GM13976 (cell line): Measurements from ENCODE around the gene HTR1E.
"Not testable (repeated sequence)": the region's sequence is repeated elsewhere in the genome, so short reads cannot be mapped to it uniquely, and the experiment has no call there.

Source experiments
- DNase-seq: peaks from one replicate; pipeline ENCODE4 v3.0.0; 2012; ENCODE audit warnings: low spot score
- CTCF ChIP-seq: IDR thresholded peaks from 2 replicates; pipeline ENCODE4 v1.5.1; 2012; ENCODE audit warnings: borderline replicate concordance, mild to moderate bottlenecking; ENCODE audit not compliant: insufficient read depth; ENCODE audit errors: extremely low read depth, missing control alignments, control extremely low read depth
- in situ Hi-C: fragments of 300-500 bp; cut with MboI; formaldehyde crosslinking; loops from one replicate; pipeline ENCODE4 v1.12.0; 2022; ENCODE audit warnings: low sequenced_read_pairs, mixed read lengths, inconsistent platforms; ENCODE audit not compliant: unreplicated experiment

The HTR1E gene

GRCh38 chr6:86937219-86938079 lies at the start of gene HTR1E:
TSS of gene HTR1E (plus strand) at chr6:86937528. CDS start at chr6:87015335, 77,807 bp downstream.
- DNase-seq = peak; percentile 72
- in situ Hi-C loops = no loop called here
- TF ChIP-seq CTCF = peak; percentile 47

GRCh38 chr6:86888301-86888700 lies 49.0 kb upstream of the HTR1E start:
- no peak for DNase-seq
- TF ChIP-seq CTCF = no peak
- in situ Hi-C loops = no loop called here

GRCh38 chr6:86897265-86897664 lies 40.1 kb upstream of the HTR1E start:
- in situ Hi-C loops, DNase-seq: not testable (repeated sequence)

GRCh38 chr6:86913795-86914194 lies 23.5 kb upstream of the HTR1E start:
- in situ Hi-C loops = no loop called here
- DNase-seq = no peak
- no peak for TF ChIP-seq CTCF

- no peak for DNase-seq
- in situ Hi-C loops = no loop called here
- no peak for TF ChIP-seq CTCF
Measured at GRCh38 chr6:86916393-86916792, 20.9 kb upstream of the HTR1E start.

- in situ Hi-C loops, DNase-seq: not testable (repeated sequence)
Measured at GRCh38 chr6:86927138-86927537, 10.2 kb upstream of the HTR1E start.

GRCh38 chr6:86927859-86928258 lies 9.5 kb upstream of the HTR1E start:
- not testable (repeated sequence) for DNase-seq

GRCh38 chr6:86934365-86934764 lies 3.0 kb upstream of the HTR1E start:
- no peak for TF ChIP-seq CTCF
- no peak for DNase-seq
- in situ Hi-C loops = no loop called here

More at GRCh38 chr6:86927859-86928258, 9.5 kb upstream of the HTR1E start:
- in situ Hi-C loops = not testable (repeated sequence)
